ENCODE results near the gene GFER.
"Not testable (repeated sequence)": the region's sequence is repeated elsewhere in the genome, so short reads cannot be mapped to it uniquely, and the experiment has no call there.

GFER gene

DNA sequence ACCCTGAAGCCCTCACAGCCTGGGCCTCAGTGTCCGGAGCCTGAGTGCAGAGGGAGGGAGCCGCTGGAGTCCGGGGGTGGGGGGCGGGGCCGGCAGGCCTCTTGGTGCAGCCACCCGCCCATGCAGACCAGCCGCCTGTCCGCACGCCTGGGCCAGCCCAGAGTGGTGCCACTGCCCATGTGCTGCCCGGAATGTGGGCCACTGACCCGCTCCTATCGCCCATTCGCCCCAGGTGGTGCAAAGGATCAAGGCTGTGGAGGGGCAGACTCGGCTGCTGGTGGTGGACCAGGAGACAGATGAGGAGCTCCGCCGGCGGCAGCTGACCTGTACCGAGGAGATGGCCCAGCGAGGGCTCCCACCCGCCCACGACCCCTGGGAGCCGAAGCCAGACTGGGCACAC is 45.4 kb downstream of the GFER start:
- no peak for DNase-seq

DNA sequence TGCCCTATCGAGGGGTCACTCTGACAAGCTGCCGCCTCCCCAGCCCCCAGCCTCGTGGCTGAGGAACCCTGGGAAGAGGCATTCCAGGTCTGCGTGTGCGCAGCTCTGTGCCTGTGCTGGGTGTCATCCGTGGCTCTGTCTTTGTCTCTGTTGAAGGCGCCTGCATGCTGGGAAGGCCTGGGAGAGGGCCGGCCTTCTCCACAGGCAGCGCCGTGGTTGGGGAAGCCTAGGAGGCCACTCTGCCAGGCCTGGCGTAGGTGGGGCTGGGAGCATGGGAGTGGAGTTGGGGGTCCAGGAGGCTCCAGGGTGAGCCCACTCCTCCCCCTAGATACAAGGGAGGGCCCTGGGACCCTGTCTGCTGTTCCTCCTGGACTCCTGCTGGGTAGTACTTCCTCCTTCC is 46.0 kb downstream of the GFER start:
- DNase-seq = no peak

DNA sequence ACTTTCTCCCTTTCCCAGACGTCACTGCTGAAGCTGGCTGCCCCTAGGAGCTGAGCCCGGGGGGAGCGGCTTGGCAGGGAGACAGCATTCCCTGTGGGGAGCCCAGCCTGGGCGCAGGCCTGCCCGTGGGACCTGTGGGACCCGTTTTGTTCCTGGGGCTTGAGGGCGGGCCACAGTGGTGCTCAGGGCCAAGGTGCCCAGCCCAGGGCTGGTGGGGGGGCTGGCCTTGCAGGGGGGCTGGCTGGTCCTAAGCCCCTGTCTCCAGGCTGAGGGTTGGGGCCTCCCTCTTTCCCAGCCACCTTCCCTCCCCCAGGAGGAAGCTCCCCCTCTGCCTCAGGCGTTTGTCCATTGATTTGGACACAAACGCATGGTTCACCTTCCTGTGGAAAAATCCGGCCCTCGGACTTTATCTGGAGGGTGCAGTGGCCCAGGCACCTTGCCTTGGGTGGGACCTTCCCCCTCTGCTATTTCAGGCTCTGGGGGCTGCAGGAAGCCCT is 47.1 kb downstream of the GFER start:
- no peak for DNase-seq

DNA sequence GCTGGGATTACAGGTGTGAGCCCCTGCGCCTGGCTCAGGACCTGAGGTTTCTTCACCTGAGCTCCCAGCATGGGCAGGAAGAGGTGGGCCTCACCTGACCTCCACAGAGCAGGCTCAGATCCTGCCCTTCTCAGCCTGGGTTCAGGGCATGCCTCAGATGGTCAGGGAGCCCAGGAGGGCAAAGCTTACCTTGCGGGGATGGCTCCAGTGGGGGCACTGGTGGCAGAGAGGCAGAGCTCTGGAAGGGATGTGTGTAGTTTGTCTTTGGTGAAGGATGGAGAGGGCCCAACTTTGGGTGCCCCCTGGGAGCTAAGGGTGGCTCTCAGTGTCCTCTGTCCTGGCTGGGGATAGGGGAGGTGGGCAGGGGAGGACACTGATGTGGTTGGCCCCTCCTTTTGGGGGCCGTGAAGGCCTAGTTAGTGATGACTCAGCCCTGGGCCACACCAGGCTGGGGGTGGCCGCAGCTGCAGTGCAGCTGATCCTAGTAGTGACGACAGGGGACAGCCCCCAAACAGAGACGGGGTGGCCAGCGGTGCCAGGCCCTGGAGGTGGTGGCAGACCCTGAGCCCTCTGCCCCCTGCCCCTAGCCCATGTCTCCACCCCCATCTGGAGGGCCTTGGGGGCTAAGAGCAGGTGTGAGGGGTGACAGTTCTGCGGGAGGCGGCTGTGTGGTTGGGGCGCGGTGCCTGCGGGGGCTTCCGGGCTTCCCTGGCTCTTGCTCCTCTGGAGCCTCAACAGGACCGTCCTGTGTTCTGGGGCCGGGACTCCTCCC is 48.5 kb downstream of the GFER start:
- no peak for DNase-seq

DNA sequence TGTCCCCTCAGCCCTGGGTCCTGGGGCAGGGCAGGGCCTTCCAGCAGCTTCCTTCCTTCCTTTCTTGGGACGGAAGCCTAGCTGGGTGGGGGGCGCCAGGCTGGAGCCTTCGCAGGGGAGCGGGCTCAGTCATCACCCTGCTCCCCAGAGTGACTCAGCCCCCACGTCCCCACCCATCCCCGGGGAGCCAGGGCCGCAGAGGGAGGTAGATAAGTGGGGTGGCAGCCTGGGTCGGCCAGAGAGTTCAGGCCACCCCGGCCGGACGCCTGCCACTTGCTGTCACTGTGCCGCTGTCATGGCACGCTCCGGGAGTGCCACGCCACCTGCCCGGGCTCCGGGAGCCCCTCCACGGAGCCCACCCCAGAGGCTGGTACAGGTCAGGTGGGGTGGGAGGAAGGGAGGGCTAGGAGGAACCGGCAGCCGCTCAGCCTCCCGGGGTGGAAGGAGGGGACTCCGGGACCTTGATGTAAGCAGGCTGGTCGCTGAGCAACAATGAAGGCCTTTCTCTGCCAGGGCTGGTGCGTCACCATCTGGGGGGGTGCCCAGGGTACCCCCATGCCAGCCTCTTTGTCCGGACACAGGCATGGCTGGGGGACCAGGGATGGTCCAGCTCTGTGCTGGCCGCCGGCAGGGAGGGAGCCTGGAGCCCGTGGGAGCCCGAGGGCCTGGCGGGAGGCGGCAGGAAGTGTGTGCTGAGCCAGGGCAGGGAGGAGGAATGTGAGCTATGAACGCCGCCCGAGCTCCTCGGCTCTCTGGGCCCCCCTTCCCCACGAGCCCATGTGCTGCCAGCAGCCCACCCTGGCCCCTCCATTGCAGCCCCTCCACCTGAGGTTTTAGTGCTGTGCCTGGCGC is 49.3 kb downstream of the GFER start:
- no peak for DNase-seq

DNA sequence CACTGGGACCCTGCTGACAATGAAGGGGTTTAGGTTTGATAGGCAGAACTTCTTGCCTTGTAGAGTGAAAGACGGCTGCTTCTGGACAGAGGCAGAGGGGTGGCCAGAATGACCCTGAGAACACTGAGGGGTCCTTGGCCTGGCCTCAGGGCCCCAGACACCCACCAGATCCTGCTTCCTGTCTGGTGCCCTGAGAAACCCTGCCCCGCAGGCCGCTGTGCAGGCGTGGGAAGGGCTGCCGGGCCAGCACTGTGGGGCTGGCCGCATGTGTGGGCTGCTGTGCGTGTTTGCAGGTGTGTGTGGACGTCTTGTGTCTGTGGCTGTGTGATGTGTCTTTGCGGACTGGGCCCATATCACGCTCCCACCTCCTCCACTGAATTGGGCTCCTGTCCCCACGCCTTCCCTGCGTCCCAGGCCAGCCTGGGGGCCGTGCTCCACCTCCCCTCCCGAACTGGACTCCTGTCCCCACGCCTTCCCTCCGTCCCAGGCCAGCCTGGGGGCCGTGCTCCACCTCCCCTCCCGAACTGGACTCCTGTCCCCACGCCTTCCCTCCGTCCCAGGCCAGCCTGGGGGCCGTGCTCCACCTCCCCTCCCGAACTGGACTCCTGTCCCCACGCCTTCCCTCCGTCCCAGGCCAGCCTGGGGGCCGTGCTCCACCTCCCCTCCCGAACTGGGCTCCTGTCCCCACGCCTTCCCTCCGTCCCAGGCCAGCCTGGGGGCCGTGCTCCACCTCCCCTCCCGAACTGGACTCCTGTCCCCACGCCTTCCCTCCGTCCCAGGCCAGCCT is 50.1 kb downstream of the GFER start:
- DNase-seq = not testable (repeated sequence)

DNA sequence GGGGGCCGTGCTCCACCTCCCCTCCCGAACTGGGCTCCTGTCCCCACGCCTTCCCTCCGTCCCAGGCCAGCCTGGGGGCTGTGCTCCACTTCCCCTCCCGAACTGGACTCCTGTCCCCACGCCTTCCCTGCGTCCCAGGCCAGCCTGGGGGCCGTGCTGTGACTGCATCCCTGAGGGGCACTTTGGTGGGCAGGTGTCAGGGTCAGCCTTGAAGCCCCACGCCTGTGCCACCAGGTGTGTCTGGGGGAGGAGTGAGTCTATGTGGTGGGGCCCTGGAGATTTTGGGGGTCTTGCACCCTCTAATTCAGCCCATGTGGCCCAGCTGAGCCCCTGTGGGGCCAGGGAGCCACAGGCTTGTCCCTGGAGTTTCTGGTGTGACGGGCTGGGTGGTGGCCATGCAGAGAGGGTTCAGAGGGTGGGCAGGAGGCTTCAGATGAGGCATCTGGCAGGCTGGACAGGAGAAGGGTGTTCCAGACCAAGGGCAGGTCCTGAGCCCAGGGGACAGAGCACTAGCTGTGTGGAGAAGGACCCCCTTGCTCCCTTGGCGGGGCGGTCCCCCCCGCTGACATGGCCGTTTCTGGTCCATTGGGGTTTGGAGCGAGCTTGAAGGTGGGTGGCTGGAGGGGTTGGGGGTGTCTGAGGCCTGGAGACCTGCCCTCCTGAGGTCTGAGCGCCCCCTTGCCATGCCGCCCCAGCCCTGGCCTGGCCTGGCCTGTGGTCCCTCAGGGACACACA is 50.9 kb downstream of the GFER start:
- DNase-seq = no peak

DNA sequence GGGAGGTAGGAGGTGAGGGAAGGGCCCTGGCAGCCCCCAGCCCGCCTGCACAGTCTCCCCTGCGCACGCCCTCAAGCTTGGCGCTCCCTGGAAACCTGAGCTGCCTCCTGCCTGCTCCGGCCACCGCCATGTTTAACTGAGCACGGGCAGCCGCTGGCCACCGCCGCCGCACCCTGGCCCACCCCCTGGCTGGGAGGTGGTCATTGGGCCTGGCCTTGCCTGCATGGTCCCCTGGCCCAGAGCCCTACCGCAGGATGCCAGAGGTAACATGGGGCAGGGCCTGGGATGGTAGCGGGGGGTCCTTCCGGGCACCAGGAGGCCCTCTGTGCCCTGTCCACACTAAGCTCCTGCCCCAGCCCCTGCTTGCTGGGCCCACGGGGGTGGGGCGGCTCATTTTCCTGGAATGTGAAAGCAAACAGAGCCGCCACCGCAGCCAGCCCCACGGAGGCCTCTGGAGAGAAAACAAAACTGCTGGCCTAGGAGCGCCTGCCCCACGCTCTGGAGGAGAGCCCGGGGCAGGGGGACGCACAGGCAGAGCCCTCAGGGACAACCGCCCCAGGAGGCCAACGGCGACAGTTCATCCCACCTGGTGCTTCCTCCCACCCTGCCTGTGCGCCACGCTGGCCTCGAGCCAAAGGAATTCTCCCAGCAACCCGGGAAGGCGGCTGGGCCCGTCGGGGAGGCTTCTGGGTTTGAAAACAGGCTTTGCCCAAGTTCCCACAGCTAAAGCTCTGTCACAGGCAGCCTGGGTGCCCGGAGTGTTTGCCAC is 51.6 kb downstream of the GFER start:
- DNase-seq = no peak

DNA sequence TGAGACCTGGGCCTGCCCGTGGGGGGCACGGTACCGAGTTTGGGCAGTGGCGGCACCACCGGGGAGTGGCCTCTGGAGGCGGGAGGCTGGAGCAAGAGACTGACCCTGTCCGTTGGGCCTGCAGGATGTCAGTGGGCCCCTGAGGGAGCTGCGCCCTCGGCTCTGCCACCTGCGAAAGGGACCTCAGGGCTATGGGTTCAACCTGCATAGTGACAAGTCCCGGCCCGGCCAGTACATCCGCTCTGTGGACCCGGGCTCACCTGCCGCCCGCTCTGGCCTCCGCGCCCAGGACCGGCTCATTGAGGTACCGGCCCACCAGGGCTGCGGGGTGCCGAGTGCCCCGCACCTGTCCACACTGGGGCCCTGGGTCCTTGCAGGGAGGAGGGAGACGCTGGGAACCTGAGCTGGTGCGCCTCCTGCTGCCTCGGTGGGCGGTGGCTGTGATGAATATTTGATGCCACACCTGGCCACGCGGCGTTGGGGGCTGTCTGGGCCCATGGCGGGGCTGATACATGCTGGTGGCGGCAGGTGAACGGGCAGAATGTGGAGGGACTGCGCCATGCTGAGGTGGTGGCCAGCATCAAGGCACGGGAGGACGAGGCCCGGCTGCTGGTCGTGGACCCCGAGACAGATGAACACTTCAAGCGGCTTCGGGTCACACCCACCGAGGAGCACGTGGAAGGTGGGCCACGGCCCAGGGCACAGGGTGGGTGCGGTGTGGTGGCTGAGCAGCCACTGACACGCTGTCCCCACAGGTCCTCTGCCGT is 52.4 kb downstream of the GFER start:
- DNase-seq = no peak

DNA sequence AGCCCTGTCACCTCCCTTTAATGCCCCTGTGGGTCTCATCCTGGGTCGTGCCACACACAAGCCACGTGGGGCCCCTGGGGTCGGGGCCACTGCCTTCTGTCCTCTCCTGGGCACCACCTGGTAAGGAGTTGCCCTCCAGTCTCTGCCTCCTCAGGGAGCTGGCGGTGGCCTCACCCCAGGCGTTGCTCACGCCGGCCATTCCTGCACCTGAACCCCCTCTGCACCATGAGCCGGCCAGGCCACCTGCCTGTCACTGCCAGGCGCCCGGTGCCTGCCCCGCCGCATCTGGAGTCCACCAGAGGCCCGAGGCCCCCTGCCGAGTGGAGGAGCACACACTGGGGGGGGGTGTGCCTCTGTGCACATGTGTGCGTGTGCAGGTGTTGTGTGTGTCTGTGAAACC is 53.1 kb downstream of the GFER start:
- no peak for DNase-seq
